ENCODE data around the gene IQCH.

DNA sequence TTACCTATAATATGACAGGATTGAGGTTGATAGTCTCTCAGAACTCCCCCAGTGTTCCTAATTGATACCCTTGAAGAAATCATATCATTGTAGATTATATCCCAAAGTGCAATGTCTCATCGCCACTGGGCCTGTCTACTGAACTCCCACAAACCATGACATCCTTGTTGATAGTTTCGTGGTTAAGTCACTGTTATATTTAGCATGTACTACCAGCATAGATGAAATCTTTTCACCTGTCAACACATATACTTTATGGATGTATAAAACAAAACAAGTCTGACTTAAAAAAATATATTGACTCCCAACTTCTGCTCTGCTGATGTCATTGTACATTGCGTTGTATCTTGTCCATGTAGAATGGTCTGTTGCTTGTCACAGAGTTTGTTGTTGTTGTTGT is 128.1 kb downstream of the IQCH start:
- no peak for TF ChIP-seq EZH2 (optimal IDR thresholded peaks at IDR 0.05; ENCODE audit: low read depth, low read length)
- TF ChIP-seq, protein P1, sequence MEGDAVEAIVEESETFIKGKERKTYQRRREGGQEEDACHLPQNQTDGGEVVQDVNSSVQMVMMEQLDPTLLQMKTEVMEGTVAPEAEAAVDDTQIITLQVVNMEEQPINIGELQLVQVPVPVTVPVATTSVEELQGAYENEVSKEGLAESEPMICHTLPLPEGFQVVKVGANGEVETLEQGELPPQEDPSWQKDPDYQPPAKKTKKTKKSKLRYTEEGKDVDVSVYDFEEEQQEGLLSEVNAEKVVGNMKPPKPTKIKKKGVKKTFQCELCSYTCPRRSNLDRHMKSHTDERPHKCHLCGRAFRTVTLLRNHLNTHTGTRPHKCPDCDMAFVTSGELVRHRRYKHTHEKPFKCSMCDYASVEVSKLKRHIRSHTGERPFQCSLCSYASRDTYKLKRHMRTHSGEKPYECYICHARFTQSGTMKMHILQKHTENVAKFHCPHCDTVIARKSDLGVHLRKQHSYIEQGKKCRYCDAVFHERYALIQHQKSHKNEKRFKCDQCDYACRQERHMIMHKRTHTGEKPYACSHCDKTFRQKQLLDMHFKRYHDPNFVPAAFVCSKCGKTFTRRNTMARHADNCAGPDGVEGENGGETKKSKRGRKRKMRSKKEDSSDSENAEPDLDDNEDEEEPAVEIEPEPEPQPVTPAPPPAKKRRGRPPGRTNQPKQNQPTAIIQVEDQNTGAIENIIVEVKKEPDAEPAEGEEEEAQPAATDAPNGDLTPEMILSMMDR (IDR thresholded peaks at IDR 0.05; ENCODE audit: low read length), result no peak
